ENCODE data around the gene SCG5. TPM values are rescaled to one million over a fixed set of nuclear protein-coding genes. Genes with fewer than 3 reads are reported as not detected.

The SCG5 gene
- total RNA-seq, 1 donor from 2014 or later, result 12.1 TPM

DNA sequence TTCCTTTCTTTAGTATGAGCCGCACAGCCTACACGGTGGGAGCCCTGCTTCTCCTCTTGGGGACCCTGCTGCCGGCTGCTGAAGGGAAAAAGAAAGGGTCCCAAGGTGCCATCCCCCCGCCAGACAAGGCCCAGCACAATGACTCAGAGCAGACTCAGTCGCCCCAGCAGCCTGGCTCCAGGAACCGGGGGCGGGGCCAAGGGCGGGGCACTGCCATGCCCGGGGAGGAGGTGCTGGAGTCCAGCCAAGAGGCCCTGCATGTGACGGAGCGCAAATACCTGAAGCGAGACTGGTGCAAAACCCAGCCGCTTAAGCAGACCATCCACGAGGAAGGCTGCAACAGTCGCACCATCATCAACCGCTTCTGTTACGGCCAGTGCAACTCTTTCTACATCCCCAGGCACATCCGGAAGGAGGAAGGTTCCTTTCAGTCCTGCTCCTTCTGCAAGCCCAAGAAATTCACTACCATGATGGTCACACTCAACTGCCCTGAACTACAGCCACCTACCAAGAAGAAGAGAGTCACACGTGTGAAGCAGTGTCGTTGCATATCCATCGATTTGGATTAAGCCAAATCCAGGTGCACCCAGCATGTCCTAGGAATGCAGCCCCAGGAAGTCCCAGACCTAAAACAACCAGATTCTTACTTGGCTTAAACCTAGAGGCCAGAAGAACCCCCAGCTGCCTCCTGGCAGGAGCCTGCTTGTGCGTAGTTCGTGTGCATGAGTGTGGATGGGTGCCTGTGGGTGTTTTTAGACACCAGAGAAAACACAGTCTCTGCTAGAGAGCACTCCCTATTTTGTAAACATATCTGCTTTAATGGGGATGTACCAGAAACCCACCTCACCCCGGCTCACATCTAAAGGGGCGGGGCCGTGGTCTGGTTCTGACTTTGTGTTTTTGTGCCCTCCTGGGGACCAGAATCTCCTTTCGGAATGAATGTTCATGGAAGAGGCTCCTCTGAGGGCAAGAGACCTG lies 89.5 kb downstream of the SCG5 start:
- Histone ChIP-seq H3K36me3 (ENCODE audit: insufficient read depth, low read length) (peaks cover 33% of the 10 kb centered on the region), H3K27ac (ENCODE audit: low read depth, low read length) (peak overlapping the region; percentile 46), H3K4me2 (ENCODE audit: low read length) (peak overlapping the region; percentile 42), H3K4me3 (ENCODE audit: insufficient read depth, low read depth, low read length) (no peak overlapping the region), H3K9me3 (ENCODE audit: insufficient read depth, low read depth, low read length) (no peaks in the 10 kb centered on the region), H3K27me3 (ENCODE audit: insufficient read depth, low read length) (no peaks in the 10 kb centered on the region), H2AFZ (ENCODE audit: low read depth, low read length) (no peak overlapping the region), H3K79me2 (ENCODE audit: insufficient read depth, low read length) (peaks cover 48% of the 10 kb centered on the region), H3K9ac (ENCODE audit: low read length) (peak overlapping the region; percentile 13), H4K20me1 (ENCODE audit: insufficient read depth, low read length) (peaks cover 32% of the 10 kb centered on the region), H3K4me1 (ENCODE audit: insufficient read depth, low read length) (peaks cover 23% of the 10 kb centered on the region)
- Mint-ChIP-seq H3K9me3 (ENCODE audit: unreplicated experiment) (no peaks in the 10 kb centered on the region), H3K27ac (ENCODE audit: unreplicated experiment) (peak overlapping the region; percentile 64), H3K4me3 (ENCODE audit: unreplicated experiment) (peak overlapping the region; percentile 10), H3K36me3 (ENCODE audit: low read depth, unreplicated experiment) (peaks cover 6% of the 10 kb centered on the region), H3K27me3 (ENCODE audit: low read depth, unreplicated experiment) (no peaks in the 10 kb centered on the region), H3K4me1 (ENCODE audit: low read depth, unreplicated experiment) (peaks cover 12% of the 10 kb centered on the region)
- DNase-seq (ENCODE audit: low read depth) (no peak), FAIRE-seq (no peak)
- TF ChIP-seq EZH2 (IDR thresholded peaks at IDR 0.05; ENCODE audit: insufficient read depth, low read length), result no peak
- TF ChIP-seq, protein P1, sequence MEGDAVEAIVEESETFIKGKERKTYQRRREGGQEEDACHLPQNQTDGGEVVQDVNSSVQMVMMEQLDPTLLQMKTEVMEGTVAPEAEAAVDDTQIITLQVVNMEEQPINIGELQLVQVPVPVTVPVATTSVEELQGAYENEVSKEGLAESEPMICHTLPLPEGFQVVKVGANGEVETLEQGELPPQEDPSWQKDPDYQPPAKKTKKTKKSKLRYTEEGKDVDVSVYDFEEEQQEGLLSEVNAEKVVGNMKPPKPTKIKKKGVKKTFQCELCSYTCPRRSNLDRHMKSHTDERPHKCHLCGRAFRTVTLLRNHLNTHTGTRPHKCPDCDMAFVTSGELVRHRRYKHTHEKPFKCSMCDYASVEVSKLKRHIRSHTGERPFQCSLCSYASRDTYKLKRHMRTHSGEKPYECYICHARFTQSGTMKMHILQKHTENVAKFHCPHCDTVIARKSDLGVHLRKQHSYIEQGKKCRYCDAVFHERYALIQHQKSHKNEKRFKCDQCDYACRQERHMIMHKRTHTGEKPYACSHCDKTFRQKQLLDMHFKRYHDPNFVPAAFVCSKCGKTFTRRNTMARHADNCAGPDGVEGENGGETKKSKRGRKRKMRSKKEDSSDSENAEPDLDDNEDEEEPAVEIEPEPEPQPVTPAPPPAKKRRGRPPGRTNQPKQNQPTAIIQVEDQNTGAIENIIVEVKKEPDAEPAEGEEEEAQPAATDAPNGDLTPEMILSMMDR (IDR thresholded peaks at IDR 0.05; ENCODE audit: insufficient read depth, low read depth, low read length), result no peak

DNA sequence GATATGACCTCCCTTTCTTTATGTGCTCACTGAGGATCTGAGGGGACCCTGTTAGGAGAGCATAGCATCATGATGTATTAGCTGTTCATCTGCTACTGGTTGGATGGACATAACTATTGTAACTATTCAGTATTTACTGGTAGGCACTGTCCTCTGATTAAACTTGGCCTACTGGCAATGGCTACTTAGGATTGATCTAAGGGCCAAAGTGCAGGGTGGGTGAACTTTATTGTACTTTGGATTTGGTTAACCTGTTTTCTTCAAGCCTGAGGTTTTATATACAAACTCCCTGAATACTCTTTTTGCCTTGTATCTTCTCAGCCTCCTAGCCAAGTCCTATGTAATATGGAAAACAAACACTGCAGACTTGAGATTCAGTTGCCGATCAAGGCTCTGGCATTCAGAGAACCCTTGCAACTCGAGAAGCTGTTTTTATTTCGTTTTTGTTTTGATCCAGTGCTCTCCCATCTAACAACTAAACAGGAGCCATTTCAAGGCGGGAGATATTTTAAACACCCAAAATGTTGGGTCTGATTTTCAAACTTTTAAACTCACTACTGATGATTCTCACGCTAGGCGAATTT lies 91.2 kb downstream of the SCG5 start:
- Histone ChIP-seq H3K9me3 (ENCODE audit: insufficient read depth, low read depth, low read length) (no peaks in the 10 kb centered on the region), H3K4me1 (ENCODE audit: insufficient read depth, low read length) (peaks cover 23% of the 10 kb centered on the region), H3K9ac (ENCODE audit: low read length) (peak overlapping the region; percentile 1), H3K4me3 (ENCODE audit: insufficient read depth, low read depth, low read length) (no peak overlapping the region), H3K79me2 (ENCODE audit: insufficient read depth, low read length) (peaks cover 41% of the 10 kb centered on the region), H4K20me1 (ENCODE audit: insufficient read depth, low read length) (peaks cover 32% of the 10 kb centered on the region), H2AFZ (ENCODE audit: low read depth, low read length) (no peak overlapping the region), H3K27me3 (ENCODE audit: insufficient read depth, low read length) (no peaks in the 10 kb centered on the region), H3K27ac (ENCODE audit: low read depth, low read length) (no peak overlapping the region), H3K36me3 (ENCODE audit: insufficient read depth, low read length) (peaks cover 33% of the 10 kb centered on the region), H3K4me2 (ENCODE audit: low read length) (no peak overlapping the region)
- H3K4me3 Mint-ChIP-seq (ENCODE audit: unreplicated experiment), result no peak overlapping the region
- H3K27me3 Mint-ChIP-seq (ENCODE audit: low read depth, unreplicated experiment), result no peaks in the 10 kb centered on the region
- TF ChIP-seq, protein P1 (IDR thresholded peaks at IDR 0.05; ENCODE audit: insufficient read depth, low read depth, low read length), result no peak
- TF ChIP-seq EZH2 (IDR thresholded peaks at IDR 0.05; ENCODE audit: insufficient read depth, low read length), result no peak
- FAIRE-seq, result peak; percentile 56
- peaks cover 3% of the 10 kb centered on the region for H3K9me3 Mint-ChIP-seq (ENCODE audit: unreplicated experiment)
- H3K36me3 Mint-ChIP-seq (ENCODE audit: low read depth, unreplicated experiment), result peaks cover 8% of the 10 kb centered on the region
- H3K4me1 Mint-ChIP-seq (ENCODE audit: low read depth, unreplicated experiment), result peaks cover 12% of the 10 kb centered on the region
- no peak for DNase-seq (ENCODE audit: low read depth)
- H3K27ac Mint-ChIP-seq (ENCODE audit: unreplicated experiment), result no peak overlapping the region

All from astrocyte (in vitro differentiated cells and primary cell).